RWPE2 (cell line): ENCODE data around the gene IQGAP3.

Experiments
- ATAC-seq: fragments of 200-7000 bp; cut with Tn5 transposase; 3 replicates; pipeline ENCODE4 v1.9.1; 2021; ENCODE audit warnings: low read depth
- DNase-seq: peaks from one replicate; pipeline ENCODE4 v3.0.0-alpha.2; 2020; ENCODE audit warnings: low spot score
- H3K27ac ChIP-seq: fragments of 450-650 bp; 2 replicates; pipeline ENCODE4 v1.5.1; 2017; ENCODE audit warnings: mild to moderate bottlenecking; ENCODE audit not compliant: poor library complexity, severe bottlenecking
- H3K27me3 ChIP-seq: fragments of 250-450 bp; sonication (Bioruptor Pico); 2 replicates; pipeline ENCODE4 v1.5.1; 2021; ENCODE audit warnings: mild to moderate bottlenecking, moderate library complexity; ENCODE audit not compliant: insufficient read depth, poor library complexity, severe bottlenecking
- H3K36me3 ChIP-seq: fragments of 250-450 bp; sonication (Bioruptor Pico); 2 replicates; pipeline ENCODE4 v1.5.1; 2020; ENCODE audit warnings: low read depth, mild to moderate bottlenecking, moderate library complexity
- H3K4me1 ChIP-seq: fragments of 250-450 bp; sonication (Bioruptor Pico); 2 replicates; pipeline ENCODE4 v1.5.1; 2021; ENCODE audit warnings: mild to moderate bottlenecking, moderate library complexity; ENCODE audit not compliant: insufficient read depth, poor library complexity, severe bottlenecking
- H3K4me3 ChIP-seq: fragments of 250-450 bp; sonication (Bioruptor Pico); 2 replicates; pipeline ENCODE4 v1.5.1; 2021; ENCODE audit warnings: mild to moderate bottlenecking, moderate library complexity; ENCODE audit not compliant: severe bottlenecking
- H3K9me3 ChIP-seq: fragments of 250-450 bp; sonication (Bioruptor Pico); 2 replicates; pipeline ENCODE4 v1.5.1; 2021; ENCODE audit warnings: mild to moderate bottlenecking, moderate library complexity; ENCODE audit not compliant: severe bottlenecking
- CTCF ChIP-seq: fragments of 450-650 bp; IDR thresholded peaks from one replicate; pipeline ENCODE4 v1.5.1; 2017; ENCODE audit warnings: mild to moderate bottlenecking, moderate library complexity; ENCODE audit not compliant: poor library complexity, severe bottlenecking

Gene IQGAP3

DNA sequence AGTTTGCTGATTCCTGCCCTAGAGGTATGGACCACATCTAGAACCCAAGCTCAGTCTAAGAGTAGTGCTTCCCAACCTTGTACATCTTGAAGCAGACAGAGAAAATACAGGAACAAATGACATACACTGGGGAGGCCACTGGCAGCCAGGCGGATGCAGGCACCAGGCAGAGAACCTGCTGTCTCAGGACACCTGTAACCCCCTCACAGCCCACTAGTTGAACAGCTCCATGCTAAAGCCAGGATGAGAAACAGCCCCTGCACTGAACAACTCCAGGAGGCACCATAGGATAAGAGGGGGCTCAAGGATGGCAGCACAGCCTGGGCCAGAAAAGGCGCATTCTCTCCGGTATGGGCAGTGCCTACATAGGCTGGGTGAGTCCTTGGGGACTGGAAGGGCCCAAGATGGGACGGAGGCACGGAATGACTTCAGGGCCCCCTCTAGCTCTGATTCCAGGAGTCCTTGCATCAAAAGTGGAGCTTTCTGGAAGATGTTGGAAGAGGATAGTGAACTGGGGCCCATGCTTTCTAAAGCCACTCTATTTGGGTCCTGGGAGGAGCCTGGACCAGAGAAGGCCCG lies 87.8 kb downstream of the IQGAP3 start:
- no peak for TF ChIP-seq CTCF
- no peaks in the 10 kb centered on the region for H3K9me3 ChIP-seq
- no peaks in the 10 kb centered on the region for H3K27me3 ChIP-seq
- DNase-seq (no peak), ATAC-seq (no peak)
- no peaks in the 10 kb centered on the region for H3K4me1 ChIP-seq
- H3K4me3 ChIP-seq, result no peak overlapping the region
- H3K36me3 ChIP-seq, result peaks cover 53% of the 10 kb centered on the region
- no peak overlapping the region for H3K27ac ChIP-seq

- TF ChIP-seq CTCF, result no peak
- H3K36me3 ChIP-seq, result peaks cover 63% of the 10 kb centered on the region
- ATAC-seq (no peak), DNase-seq (no peak)
- no peaks in the 10 kb centered on the region for H3K4me1 ChIP-seq
- H3K27me3 ChIP-seq, result no peaks in the 10 kb centered on the region
- H3K27ac ChIP-seq, result no peak overlapping the region
- H3K9me3 ChIP-seq, result no peaks in the 10 kb centered on the region
- H3K4me3 ChIP-seq, result no peak overlapping the region
These were observed 89.0 kb downstream of the IQGAP3 start for GRCh38 chr1:156483397-156483796.

- DNase-seq (no peak), ATAC-seq (no peak)
- Histone ChIP-seq H3K9me3 (no peaks in the 10 kb centered on the region), H3K27ac (no peak overlapping the region), H3K27me3 (no peaks in the 10 kb centered on the region), H3K36me3 (peaks cover 72% of the 10 kb centered on the region), H3K4me3 (no peak overlapping the region), H3K4me1 (no peaks in the 10 kb centered on the region)
- no peak for TF ChIP-seq CTCF
These were observed 90.1 kb downstream of the IQGAP3 start for GRCh38 chr1:156482276-156482675.

DNA sequence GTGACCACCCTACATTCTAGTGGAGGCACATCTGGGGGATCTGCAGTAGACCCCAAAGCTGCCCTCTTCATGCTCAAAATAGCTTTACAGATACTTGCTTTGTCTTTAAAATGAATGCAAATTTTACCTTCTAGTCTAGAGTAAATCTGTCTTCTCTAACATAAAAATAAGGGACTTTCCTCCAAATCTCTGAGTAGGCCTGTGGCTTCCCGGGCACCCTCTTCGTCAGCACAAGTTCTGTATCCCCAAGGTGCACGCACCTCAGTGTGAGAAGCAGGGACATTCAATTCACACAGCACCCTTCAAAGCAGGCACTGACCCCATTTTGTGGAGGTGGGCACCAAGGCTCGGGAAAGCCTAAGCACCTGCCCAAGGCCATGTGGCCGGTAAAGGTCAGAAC lies 90.8 kb downstream of the IQGAP3 start:
- DNase-seq (no peak), ATAC-seq (no peak)
- no peak overlapping the region for H3K4me3 ChIP-seq
- H3K36me3 ChIP-seq, result peaks cover 79% of the 10 kb centered on the region
- H3K4me1 ChIP-seq, result no peaks in the 10 kb centered on the region
- no peaks in the 10 kb centered on the region for H3K9me3 ChIP-seq
- H3K27me3 ChIP-seq, result no peaks in the 10 kb centered on the region
- H3K27ac ChIP-seq, result no peak overlapping the region
- no peak for TF ChIP-seq CTCF

DNA sequence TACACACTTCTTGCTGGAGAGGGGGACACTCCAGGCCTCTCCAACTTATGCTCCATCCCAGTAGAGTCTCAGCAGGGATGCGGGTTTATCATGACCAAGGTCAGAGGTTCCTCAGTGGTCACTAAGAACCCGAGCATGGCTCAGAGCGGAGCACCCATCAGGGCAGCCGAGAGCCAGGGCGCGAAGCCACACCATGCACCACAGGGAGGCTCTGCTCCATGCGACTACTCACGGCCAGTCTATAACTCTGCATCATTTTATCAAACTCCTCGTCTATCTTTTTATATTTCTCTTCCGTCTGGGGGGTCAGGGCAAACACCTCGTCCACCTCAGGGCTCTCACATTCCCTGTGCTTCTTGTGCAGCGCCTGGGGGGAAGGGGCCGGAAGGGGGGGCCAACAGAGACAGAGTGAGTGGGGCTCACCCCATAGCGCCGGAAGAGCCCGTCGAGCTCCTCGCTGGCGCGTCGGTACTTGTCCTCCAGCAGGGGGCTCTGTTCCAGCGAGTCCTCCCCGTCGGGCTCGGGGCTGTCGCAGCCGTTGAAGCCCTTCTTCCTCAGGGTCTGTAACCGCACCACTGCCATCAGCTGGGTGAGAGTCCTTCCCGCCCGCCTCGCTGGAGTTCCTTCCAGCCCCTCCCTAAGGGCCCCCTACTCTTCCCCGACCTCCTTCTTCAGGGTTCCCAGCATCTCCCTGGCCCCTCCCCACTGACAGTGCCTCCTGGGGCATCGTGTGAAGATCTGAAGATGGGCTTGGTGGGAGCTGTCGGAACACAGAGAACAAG lies 91.8 kb downstream of the IQGAP3 start:
- no peak for DNase-seq

More for the DNA sequence above, 91.8 kb downstream of the IQGAP3 start:
- H3K27ac ChIP-seq, result no peak overlapping the region
- ATAC-seq, result no peak
- peak; percentile 43 for TF ChIP-seq CTCF
- H3K4me1 ChIP-seq, result no peaks in the 10 kb centered on the region
- peaks cover 84% of the 10 kb centered on the region for H3K36me3 ChIP-seq
- H3K4me3 ChIP-seq, result no peak overlapping the region
- H3K27me3 ChIP-seq, result no peaks in the 10 kb centered on the region
- H3K9me3 ChIP-seq, result no peaks in the 10 kb centered on the region
